ENCODE results near the gene DNMT3A.

Gene DNMT3A

GRCh38 chr2:25198209-25198525 is 143.6 kb downstream of the DNMT3A start:
- no peak for TF ChIP-seq CTCF (IDR thresholded peaks at IDR 0.05; ENCODE audit: low read depth, low read length)
- DNase-seq (ENCODE audit: extremely low read depth, low read depth), result no peak

- no peak for TF ChIP-seq CTCF (IDR thresholded peaks at IDR 0.05; ENCODE audit: low read depth, low read length)
- no peak for DNase-seq (ENCODE audit: extremely low read depth, low read depth)
Measured at GRCh38 chr2:25197336-25198208, 144.2 kb downstream of the DNMT3A start.

GRCh38 chr2:25194576-25195122 is 147.1 kb downstream of the DNMT3A start:
- no peak for TF ChIP-seq CTCF (IDR thresholded peaks at IDR 0.05; ENCODE audit: low read depth, low read length)
- DNase-seq (ENCODE audit: extremely low read depth, low read depth), result no peak

- no peak for TF ChIP-seq CTCF (IDR thresholded peaks at IDR 0.05; ENCODE audit: low read depth, low read length)
- DNase-seq (ENCODE audit: extremely low read depth, low read depth), result no peak
Measured at GRCh38 chr2:25190536-25190935, 151.2 kb downstream of the DNMT3A start.

- no peak for DNase-seq (ENCODE audit: extremely low read depth, low read depth)
- TF ChIP-seq CTCF (IDR thresholded peaks at IDR 0.05; ENCODE audit: low read depth, low read length), result no peak
Measured at GRCh38 chr2:25188405-25188804, 153.3 kb downstream of the DNMT3A start.

GRCh38 chr2:25187729-25188350 is 153.9 kb downstream of the DNMT3A start:
- DNase-seq (ENCODE audit: extremely low read depth, low read depth), result no peak
- no peak for TF ChIP-seq CTCF (IDR thresholded peaks at IDR 0.05; ENCODE audit: low read depth, low read length)

- TF ChIP-seq CTCF (IDR thresholded peaks at IDR 0.05; ENCODE audit: low read depth, low read length), result no peak
- no peak for DNase-seq (ENCODE audit: extremely low read depth, low read depth)
Measured at GRCh38 chr2:25184254-25184653, 157.5 kb downstream of the DNMT3A start.

All from AG09319 (cell line).